ENCODE results near the gene HCRTR1.

Gene HCRTR1

DNA sequence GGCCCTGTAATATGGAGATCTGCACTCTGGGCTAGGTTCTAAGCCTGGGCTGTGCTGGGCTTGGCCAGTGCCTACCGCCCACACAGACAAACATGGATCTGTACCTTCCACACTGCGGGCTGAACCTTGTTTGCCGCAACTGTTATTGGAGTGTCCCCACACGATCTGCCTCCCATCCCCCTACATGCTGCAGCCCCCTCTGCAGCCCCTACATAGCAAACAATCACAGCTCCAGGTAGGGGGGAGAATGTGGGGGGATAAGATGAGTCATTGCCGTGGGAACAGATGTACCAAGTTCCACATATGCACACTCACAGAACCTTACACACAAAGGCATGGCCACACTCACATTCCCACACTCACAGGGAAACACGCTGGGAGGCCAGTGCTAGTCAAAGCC is 2.1 kb upstream of the HCRTR1 start:
- Histone ChIP-seq H3K9me3 (ENCODE audit: insufficient read depth, low read depth, low read length) (no peaks in the 10 kb centered on the region), H3K4me1 (ENCODE audit: insufficient read depth, low read length, poor library complexity, severe bottlenecking) (no peaks in the 10 kb centered on the region), H2AFZ (ENCODE audit: low read length) (no peak overlapping the region), H3K36me3 (ENCODE audit: insufficient read depth, low read length) (no peaks in the 10 kb centered on the region), H4K20me1 (ENCODE audit: insufficient read depth, low read length, poor library complexity, severe bottlenecking) (no peaks in the 10 kb centered on the region), H3K9me2 (replicated peaks; ENCODE audit: low read depth, low read length) (no peaks in the 10 kb centered on the region), H3K27me3 (ENCODE audit: insufficient read depth, low read length, poor library complexity, severe bottlenecking) (no peaks in the 10 kb centered on the region), H3K4me3 (ENCODE audit: low read length, poor library complexity, severe bottlenecking) (no peak overlapping the region), H3F3A (ENCODE audit: low read depth) (no peaks in the 10 kb centered on the region), H3K4me2 (ENCODE audit: low read depth, low read length, poor library complexity, severe bottlenecking) (no peak overlapping the region), H3K79me2 (ENCODE audit: insufficient read depth, low read length) (no peaks in the 10 kb centered on the region), H3K9ac (ENCODE audit: low read depth, low read length, poor library complexity, severe bottlenecking) (no peak overlapping the region)
- TF ChIP-seq, protein P1, sequence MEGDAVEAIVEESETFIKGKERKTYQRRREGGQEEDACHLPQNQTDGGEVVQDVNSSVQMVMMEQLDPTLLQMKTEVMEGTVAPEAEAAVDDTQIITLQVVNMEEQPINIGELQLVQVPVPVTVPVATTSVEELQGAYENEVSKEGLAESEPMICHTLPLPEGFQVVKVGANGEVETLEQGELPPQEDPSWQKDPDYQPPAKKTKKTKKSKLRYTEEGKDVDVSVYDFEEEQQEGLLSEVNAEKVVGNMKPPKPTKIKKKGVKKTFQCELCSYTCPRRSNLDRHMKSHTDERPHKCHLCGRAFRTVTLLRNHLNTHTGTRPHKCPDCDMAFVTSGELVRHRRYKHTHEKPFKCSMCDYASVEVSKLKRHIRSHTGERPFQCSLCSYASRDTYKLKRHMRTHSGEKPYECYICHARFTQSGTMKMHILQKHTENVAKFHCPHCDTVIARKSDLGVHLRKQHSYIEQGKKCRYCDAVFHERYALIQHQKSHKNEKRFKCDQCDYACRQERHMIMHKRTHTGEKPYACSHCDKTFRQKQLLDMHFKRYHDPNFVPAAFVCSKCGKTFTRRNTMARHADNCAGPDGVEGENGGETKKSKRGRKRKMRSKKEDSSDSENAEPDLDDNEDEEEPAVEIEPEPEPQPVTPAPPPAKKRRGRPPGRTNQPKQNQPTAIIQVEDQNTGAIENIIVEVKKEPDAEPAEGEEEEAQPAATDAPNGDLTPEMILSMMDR (conservative IDR thresholded peaks at IDR 0.05; ENCODE audit: low read length), result no peak
- TF ChIP-seq EZH2phosphoT487 (IDR thresholded peaks at IDR 0.05; ENCODE audit: borderline replicate concordance), result no peak

DNA sequence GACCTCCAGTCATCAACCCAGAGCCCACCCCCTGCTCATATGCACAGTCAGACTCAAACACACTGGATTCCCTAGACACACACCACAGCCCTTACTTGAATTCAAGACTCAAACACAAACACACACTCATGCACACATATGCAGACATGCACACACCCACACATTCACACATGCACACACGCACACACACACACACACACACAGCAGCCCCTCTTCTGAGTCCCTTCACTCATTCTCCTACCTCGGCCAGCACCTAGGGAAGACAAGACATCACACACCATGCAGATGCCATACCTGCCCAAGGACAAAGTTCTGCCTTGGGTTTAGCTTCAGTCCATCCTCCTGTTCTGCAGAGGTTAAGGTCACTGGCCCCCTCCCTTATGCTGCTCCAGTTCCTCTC is 1.6 kb upstream of the HCRTR1 start:
- no peaks in the 10 kb centered on the region for H4K20me1 ChIP-seq (ENCODE audit: insufficient read depth, low read length, poor library complexity, severe bottlenecking)
- no peak overlapping the region for H3K4me3 ChIP-seq (ENCODE audit: low read length, poor library complexity, severe bottlenecking)
- no peaks in the 10 kb centered on the region for H3K27me3 ChIP-seq (ENCODE audit: insufficient read depth, low read length, poor library complexity, severe bottlenecking)
- TF ChIP-seq, protein P1 (conservative IDR thresholded peaks at IDR 0.05; ENCODE audit: low read length), result no peak
- TF ChIP-seq EZH2phosphoT487 (IDR thresholded peaks at IDR 0.05; ENCODE audit: borderline replicate concordance), result no peak
- H3K9ac ChIP-seq (ENCODE audit: low read depth, low read length, poor library complexity, severe bottlenecking), result no peak overlapping the region
- H3K4me1 ChIP-seq (ENCODE audit: insufficient read depth, low read length, poor library complexity, severe bottlenecking), result no peaks in the 10 kb centered on the region
- H3F3A ChIP-seq (ENCODE audit: low read depth), result no peaks in the 10 kb centered on the region
- no peak overlapping the region for H2AFZ ChIP-seq (ENCODE audit: low read length)
- no peaks in the 10 kb centered on the region for H3K9me3 ChIP-seq (ENCODE audit: insufficient read depth, low read depth, low read length)
- H3K79me2 ChIP-seq (ENCODE audit: insufficient read depth, low read length), result no peaks in the 10 kb centered on the region
- H3K36me3 ChIP-seq (ENCODE audit: insufficient read depth, low read length), result no peaks in the 10 kb centered on the region
- no peaks in the 10 kb centered on the region for H3K9me2 ChIP-seq (replicated peaks; ENCODE audit: low read depth, low read length)
- no peak overlapping the region for H3K4me2 ChIP-seq (ENCODE audit: low read depth, low read length, poor library complexity, severe bottlenecking)

DNA sequence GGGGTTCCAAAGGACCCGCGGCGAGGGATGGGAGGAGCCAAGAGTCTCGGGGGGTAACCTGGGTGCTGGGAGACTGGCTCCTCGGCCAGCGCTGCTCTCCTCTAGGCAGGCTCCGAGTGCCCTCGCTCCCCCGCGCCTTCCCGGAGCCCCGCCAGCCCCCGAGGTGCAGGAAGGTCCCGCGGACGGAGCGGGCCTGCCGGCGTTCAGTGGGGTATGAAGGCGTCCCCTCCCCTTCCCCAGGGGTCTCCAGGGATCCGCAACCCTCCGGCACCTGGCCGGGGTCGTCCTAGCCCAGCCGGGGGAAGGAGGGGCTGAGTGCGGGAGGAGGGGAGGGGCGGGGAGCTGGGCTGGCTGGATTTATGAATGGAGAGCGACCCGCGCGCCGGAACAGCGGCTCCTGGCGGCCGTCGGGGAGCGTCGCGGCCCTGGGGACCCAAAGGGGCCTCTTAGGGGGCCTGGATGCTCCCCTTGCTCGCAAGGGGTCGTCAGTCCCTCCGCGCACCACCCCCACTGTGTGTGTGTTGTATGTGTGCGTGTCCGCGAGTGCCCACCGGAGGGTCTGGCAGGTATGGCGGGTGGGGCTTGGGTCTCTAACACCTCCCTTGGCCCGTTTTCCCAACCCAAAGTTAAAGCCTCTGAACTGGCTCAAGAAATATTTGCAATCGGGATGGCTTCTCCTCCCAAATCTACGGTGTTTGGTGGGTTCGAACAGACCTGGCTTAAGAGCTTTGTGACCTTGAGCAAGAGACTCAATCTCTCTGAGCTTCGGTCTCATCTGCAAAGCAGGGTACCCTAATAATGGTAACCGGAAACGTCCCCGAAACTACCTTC is 642 bp downstream of the HCRTR1 start:
- Histone ChIP-seq H3K4me3 (ENCODE audit: low read length, poor library complexity, severe bottlenecking) (peak overlapping the region; percentile 62), H3K9ac (ENCODE audit: low read depth, low read length, poor library complexity, severe bottlenecking) (no peak overlapping the region), H3F3A (ENCODE audit: low read depth) (no peaks in the 10 kb centered on the region), H3K9me2 (replicated peaks; ENCODE audit: low read depth, low read length) (no peaks in the 10 kb centered on the region), H3K4me1 (ENCODE audit: insufficient read depth, low read length, poor library complexity, severe bottlenecking) (no peaks in the 10 kb centered on the region), H3K79me2 (ENCODE audit: insufficient read depth, low read length) (no peaks in the 10 kb centered on the region), H3K27me3 (ENCODE audit: insufficient read depth, low read length, poor library complexity, severe bottlenecking) (no peaks in the 10 kb centered on the region), H4K20me1 (ENCODE audit: insufficient read depth, low read length, poor library complexity, severe bottlenecking) (no peaks in the 10 kb centered on the region), H3K9me3 (ENCODE audit: insufficient read depth, low read depth, low read length) (no peaks in the 10 kb centered on the region), H3K36me3 (ENCODE audit: insufficient read depth, low read length) (no peaks in the 10 kb centered on the region), H3K4me2 (ENCODE audit: low read depth, low read length, poor library complexity, severe bottlenecking) (peak overlapping the region; percentile 72), H2AFZ (ENCODE audit: low read length) (0 out of 2 replicates have a peak overlapping the region, but pooled peaks have one; percentile 12)
- no peak for TF ChIP-seq EZH2phosphoT487 (IDR thresholded peaks at IDR 0.05; ENCODE audit: borderline replicate concordance)
- TF ChIP-seq, protein P1 (conservative IDR thresholded peaks at IDR 0.05; ENCODE audit: low read length), result peak; percentile 71
